Stimulated activated CD4-positive, alpha-beta T cell treated with anti-CD3 and anti-CD28 coated beads, TNF-alpha, amount 100 ng/mL, for 48 hours (primary cell): ENCODE data around the gene GMPPA.
A peak's percentile ranks its signal among the peaks of the same experiment; 100 is the strongest.

Experiments
- DNase-seq, 3 donors: peaks; one replicate each; pipeline ENCODE4 v3.0.0-alpha.2; 2020; ENCODE audit warnings: low read depth in 3 of 3

Gene GMPPA

DNA sequence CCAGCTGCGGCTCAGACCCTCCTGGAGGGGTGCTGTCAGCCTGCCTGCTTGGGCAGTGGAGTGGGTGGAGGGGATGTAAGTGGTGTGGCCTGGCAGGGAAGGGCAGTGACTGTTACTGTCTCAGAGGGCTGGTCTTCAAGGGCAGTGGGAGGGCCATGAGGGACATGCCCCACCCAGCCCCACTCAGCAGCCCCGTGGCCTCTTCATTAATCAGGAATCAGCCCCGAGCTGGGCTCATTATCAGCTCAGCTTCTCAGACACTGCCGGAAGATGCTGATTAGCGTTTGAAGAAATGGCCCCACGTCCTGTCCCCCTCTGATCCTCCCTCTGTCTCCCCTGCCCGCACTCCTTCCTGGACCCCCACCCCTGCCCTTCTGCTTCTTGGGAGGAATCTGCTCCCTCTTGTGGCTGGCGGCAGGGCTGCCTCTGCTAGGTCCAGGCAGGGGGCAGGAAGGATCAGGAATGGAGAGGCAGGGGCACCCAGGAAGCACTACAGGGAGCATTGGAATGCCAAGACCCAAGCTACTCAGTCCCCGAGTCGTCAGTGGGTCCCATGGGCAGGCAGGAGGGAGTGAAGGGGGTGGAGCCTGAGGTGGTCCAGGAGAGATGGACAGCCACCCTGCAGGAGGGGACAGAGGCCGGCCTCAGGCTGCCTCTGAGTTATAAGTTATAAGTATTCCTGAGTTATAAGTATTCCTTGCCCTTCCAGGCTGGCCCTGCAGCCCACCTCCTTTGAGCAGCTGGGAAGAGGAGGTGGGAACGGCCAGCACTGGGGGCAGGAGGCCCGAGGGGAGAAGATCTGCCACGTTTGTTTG lies 22.6 kb downstream of the GMPPA start:
- DNase-seq, result no peak

GRCh38 chr2:219522111-219523030 lies 23.7 kb downstream of the GMPPA start:
- no peak for DNase-seq

- DNase-seq, result no peak
Measured at GRCh38 chr2:219523031-219523671, 24.5 kb downstream of the GMPPA start.

GRCh38 chr2:219524817-219525216 lies 26.1 kb downstream of the GMPPA start:
- DNase-seq, result no peak

GRCh38 chr2:219525533-219526232 lies 27.0 kb downstream of the GMPPA start:
- no peak for DNase-seq

GRCh38 chr2:219526320-219527075 lies 27.8 kb downstream of the GMPPA start:
- no peak for DNase-seq

DNA sequence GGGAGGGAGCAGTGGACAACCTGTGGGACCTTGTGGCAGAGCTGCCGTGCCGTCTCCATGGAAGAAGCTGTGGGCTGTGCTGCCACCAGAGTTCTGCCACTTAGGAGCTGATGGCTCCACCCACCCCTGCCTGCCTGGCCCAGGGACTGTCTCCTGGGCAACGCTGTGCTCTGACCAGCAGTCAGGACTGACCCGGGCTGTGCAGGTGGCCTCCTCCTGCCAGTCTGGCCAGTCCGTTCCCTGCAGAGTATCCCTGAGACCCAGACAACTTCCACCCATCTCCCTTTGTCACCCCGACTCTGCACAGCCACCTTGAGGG lies 28.3 kb downstream of the GMPPA start:
- DNase-seq, result no peak

DNA sequence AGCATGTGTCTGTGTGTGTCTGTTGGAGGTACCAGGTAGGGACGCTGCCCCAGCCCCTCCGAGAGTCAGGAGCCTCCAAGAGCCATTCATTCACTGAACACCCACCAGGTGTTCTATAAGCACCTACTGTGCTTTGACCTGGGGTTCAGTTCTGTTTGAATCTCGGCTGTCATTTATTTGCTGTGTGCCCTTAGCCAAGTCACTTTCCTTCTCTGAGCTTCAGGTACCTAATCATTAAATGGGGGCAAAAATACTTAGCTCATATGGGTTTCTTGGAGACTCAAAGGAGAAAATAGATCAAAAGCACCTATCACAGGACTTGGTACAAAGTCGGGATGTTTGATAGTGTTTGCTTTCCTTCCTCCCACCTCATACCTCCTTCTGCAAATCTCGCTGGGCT lies 28.8 kb downstream of the GMPPA start:
- no peak for DNase-seq

- DNase-seq, result peak; percentile 72 to 82 (median 81)
Measured at GRCh38 chr2:219530048-219530963, 31.6 kb downstream of the GMPPA start.

- no peak for DNase-seq
Measured at GRCh38 chr2:219531639-219532377, 33.1 kb downstream of the GMPPA start.

- DNase-seq, result no peak
Measured at GRCh38 chr2:219532378-219532649, 33.6 kb downstream of the GMPPA start.

DNA sequence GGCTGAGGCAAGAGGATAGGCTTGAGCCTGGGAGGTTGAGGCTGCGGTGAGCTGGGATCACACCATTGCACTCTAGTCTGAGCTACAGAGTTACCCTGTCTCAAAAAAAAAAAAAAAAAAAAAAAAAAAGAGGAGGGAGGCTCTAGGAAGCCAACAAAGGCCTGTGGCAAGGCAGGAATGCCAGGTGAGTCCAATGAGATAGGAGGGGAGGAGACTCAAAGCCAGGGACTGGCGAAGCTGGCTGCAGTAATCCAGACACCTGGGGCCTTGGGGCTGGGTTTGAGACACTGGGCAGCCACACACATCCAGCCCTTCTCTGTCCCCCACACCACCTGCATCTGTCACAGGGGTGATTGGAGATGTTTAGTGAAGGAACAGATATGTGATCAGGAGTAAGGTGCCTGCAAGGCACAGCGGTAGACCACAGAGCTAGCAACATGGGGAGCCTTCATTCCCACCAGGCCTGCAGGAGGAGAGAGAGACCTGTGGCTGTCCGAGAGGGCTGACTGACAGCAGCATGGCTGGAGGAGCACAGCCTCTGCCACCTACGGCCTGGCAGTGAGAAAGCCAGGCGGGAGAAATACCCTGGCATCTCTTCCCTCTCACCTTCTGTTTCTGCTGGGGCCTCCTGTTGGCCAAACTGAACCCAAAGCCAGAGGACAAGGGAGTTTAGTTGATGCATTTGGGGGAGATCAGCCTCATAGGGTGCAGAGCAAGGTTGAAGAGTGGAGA lies 35.4 kb downstream of the GMPPA start:
- no peak for DNase-seq

DNA sequence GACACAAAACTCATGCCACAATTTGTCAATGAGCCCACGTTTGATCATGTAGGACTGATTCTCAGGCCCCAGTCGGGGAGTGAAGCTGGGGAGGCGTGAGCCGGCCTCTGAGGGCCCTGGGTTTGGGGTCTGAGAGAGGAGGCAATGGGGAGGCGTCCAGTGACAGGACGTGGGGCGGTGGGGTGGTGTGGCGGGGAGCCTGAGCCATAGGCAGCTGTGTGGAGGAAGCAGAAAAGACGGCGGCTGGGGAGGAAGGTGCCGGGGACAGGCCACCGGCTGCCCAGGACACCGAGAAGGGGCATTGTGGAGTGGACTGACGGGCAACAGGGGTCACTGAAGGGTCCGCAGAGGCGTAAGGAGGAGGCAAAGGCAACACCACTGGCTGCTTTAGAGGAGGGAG lies 37.7 kb downstream of the GMPPA start:
- no peak for DNase-seq

DNA sequence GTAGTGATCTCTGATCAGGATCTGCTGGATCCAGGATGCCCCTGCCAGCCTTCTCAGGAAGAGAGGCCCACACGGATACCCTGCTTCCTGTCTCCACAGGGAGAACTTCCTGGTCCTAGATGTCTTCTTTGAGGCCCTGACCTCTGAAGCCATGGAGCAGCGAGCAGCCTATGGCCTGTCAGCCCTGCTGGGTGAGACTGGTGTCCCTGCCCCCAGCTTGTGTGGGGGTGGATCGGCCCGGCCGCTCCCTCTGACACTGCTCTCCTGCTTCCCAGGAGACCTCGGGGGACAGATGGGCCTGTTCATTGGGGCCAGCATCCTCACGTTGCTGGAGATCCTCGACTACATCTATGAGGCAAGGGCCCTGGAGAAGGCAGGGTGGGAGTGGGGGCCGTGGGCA lies 38.3 kb downstream of the GMPPA start:
- DNase-seq, result no peak

- no peak for DNase-seq
Measured at GRCh38 chr2:219537657-219538488, 39.2 kb downstream of the GMPPA start.

DNA sequence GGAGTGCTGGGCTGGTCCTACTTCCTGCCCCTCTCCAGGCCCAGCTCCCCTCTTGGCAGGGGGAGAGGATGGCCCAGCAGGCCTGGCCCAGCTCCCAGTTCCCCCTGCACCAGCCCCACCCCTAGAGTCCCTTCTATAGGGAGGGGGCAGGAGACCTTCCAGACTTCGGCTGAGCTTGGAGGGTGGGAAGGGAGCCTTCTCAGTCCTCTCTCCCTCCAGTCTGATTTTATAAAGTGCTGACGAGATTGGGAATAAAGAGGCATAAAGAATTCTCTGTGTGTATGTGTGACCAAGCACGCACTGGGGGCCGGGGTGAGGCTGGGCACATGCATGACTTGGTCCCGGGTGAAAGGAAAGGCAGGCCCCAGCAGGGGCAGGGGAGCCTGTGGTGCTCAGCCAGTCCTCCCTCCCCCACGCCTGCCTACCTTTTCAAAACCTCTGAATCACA lies 39.8 kb downstream of the GMPPA start:
- DNase-seq, result no peak

DNA sequence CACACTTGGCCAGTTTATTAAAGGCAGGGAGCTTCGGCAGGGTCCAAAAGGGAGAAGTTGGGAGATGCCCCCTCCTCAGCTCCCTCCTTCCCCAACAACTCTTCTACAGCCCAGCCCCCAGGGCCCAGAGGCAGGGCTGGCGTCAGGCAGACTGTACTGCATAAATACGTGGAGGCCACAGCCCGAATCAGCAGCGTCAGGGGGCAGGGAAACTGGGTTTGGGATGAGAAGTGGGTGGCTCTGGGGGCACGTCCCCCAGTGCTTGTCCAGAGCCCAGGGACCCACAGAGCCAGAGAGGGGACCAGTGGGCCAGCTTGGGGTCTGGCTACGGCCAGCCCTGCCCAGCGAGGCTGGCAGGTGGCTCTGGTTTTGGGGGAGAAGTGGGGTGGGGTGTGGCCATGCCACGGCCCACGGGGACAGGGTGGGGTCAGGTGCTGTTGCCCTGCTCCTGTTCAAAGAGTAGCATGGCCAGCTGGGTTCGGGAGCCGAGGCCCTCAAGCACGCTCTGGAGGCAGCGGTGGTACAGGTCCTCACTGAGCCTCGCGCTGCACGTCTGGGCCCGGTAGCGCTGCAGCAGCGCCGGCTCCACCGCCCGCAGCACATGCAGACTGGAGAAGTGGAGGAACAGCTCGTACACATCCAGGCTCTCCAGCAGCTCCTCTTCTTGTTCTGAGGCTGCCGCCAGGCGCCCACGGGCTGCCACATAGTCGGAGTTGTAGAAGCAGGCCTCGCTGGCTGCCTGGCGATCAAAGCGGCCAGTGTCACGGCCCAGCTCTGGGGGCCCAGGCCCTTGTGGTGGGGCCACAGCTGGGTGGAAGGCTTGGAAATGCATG lies 40.5 kb downstream of the GMPPA start:
- DNase-seq, result no peak
